Ovary (tissue), 3 donors: ENCODE measurements around the gene GALNT6.

ENCODE experiments used
- EP300 ChIP-seq: sonication (generic); formaldehyde crosslinking; IDR thresholded peaks from one replicate; pipeline ENCODE4 v1.6.1; 2017; ENCODE audit warnings: antibody characterized with exemption
- POLR2A ChIP-seq: fragments of 450-650 bp; IDR thresholded peaks from one replicate; pipeline ENCODE4 v1.6.1; 2017; ENCODE audit warnings: antibody characterized with exemption, mild to moderate bottlenecking, moderate library complexity
- TF ChIP-seq, protein P1 (sequence below), 3 donors: fragments of 450-650 bp in 2 of 3; fragments of 200-600 bp in 1 of 3; IDR thresholded peaks; one replicate each; pipeline versions ENCODE4 v1.5.1 to v1.8.0; 2016 to 2022; ENCODE audit warnings: antibody characterized with exemption in 3 of 3, mild to moderate bottlenecking in 1 of 3
- donor health status: DM: no; HTN: no; CAD: no.

DNA sequence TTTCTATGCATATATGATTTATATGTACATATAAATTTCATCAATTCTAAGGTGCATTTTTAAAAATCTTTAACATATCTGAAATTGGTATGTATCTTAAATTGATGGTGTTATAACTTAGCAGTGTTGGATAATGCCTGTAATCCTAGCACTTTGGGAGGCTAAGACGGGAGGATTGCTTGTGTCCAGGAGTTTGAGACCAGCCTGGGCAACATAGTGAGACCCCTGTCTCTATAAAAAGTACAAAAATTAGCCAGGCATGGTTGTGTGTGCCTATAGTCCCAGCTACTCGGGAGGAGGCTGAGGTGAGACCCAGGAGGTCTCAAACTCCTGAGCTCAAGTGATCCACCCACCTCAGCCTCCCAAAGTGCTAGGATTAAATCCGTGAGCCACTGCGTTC, 6.5 kb upstream of the GALNT6 start:
- TF ChIP-seq POLR2A (no peak), EP300 (no peak)
- TF ChIP-seq, protein P1, sequence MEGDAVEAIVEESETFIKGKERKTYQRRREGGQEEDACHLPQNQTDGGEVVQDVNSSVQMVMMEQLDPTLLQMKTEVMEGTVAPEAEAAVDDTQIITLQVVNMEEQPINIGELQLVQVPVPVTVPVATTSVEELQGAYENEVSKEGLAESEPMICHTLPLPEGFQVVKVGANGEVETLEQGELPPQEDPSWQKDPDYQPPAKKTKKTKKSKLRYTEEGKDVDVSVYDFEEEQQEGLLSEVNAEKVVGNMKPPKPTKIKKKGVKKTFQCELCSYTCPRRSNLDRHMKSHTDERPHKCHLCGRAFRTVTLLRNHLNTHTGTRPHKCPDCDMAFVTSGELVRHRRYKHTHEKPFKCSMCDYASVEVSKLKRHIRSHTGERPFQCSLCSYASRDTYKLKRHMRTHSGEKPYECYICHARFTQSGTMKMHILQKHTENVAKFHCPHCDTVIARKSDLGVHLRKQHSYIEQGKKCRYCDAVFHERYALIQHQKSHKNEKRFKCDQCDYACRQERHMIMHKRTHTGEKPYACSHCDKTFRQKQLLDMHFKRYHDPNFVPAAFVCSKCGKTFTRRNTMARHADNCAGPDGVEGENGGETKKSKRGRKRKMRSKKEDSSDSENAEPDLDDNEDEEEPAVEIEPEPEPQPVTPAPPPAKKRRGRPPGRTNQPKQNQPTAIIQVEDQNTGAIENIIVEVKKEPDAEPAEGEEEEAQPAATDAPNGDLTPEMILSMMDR (IDR thresholded peaks at IDR 0.05) = no peak
